NOMO-1 treated with DMSO at 0.1 percent for 48 hours (cell line): ENCODE data around the gene LENG9.
"Not testable (repeated sequence)": the region's sequence is repeated elsewhere in the genome, so short reads cannot be mapped to it uniquely, and the experiment has no call there.

ENCODE experiments used
- DNase-seq: peaks from one replicate; lab custom pipeline; 2025; ENCODE audit not compliant: unreplicated experiment; lab: John Stamatoyannopoulos, UW

Gene LENG9

DNA sequence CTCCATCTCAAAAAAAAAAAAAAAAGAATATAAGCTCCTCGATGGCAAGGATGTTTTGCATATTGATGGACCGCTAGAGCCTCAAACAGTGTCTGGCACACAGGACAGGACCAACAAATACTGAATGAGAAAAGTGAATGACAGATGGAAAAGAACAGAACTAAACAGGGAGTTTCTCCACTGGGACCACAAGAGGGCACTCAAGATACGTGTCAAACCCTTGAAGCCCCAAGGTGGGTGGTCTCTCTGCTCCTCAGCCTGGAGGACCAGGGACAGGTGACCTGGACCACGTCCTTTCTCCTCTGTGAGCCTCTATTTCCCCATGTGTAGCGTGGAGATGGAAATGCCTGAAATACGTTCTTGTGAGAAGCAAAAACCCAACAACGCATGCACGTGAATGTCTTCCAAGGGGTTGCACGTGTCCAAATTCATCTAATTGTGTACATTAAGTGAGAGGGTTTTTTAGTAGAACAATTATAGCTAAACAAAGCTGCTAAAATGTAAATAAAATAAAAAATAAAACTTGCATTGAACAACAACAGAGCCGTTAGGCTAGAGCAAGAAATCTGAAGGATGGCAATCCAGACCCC is 15.2 kb upstream of the LENG9 start:
- peak; percentile 52 for DNase-seq

DNA sequence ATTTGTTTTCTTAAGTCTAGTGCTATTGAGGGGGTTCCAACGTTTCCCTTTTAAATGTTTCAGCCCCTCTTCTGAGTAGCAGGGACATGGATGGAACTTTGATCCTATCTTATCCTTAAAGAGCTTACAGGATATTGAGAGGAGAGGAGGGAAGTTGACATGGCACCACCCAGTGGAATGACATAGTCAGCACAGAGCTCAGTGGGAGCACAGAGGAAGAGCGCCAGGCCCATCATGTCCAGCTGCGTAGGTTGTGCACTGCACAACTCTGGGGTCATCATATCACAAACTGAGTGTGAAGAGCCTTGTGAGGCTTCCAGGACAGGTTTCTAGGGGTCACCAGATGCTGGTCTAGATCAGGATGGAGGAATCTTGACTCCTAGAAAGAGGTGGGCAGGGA is 14.1 kb upstream of the LENG9 start:
- DNase-seq = no peak

DNA sequence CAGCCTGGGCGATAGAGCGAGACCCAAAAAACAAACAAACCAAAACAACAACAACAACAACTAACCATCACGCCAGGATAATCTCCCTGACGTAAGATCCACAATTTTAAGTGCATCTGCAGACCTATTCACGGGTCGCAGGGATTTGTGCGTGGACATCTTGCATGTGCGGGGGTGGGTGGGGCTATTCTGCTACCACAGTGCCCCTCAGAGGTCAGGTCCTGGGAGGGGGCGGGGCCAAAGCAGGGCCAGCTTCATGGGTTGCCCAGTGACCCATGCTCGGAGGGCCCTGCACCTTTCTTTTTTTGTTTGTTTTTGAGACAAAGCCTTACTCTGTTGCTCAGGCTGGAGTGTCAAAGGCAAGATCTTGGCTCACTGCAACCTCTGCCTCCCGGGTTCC is 12.1 kb upstream of the LENG9 start:
- no peak for DNase-seq

DNA sequence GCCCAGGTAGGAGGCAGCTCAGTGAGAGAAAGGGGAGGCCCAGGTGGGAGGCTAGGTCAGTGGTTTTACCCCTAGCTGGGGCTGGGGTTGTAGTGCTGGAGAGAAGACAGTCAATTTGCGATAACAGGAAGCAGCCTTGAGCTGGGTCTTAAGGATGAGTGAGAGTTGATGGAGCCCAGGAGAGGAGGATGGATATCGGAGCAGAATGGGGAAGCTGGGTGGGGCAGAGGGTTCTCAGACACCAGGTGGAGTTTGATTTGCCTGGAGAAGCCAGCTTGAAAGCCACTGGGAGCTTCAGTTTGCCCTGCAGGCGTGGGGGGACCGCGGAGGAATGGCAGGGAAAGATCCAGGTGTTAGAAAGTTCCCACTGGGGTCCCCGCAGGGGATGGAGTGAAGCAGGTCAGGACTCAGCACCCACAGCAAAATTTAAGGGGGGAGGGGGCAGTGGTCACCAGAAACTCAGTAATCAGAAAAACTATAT is 10.4 kb upstream of the LENG9 start:
- no peak for DNase-seq

DNA sequence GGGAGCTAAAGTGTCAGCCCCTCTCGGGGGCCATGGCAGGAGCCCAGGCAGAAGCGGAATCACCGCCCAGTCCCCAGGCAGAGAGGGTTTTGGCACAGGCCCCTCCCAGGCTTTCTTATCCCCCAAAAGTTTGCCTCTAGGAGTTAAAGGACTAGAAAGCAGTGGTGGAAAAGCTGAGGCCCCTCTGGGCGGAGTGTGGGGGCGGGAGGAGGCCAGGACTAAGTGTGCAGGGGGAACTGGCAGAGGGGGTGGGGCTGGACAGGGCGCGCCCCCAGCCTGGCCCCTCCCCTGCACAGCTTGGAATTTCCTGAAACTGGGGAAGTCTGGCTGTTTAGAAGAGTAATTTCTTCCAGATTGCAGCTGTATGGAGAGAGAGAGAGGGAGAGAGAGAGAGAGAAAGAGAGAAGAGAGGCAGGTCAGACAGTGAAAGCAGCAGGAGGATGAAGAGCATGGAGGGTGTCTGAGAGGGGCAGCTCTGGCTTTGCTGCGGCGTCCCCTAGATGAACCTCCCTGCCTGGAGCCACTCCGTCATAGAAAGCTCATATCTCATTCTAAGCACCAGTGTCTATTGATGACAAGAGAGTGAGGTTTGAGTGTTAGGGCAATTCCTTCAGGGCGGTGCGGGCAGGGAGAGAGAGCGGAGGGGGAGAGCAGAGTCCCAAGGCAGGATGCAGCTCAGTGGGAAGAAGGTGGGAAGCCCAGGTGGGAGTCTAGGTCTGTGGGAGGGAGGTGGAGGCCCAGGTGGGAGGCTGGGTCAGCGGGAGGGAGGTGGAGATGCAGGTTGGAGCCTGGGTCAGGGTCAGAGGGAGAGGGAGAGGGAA is 9.7 kb upstream of the LENG9 start, which contains the start of gene CDC42EP5:
Gene CDC42EP5, minus strand, starts transcription at position 226 of the 821 bp plus-strand sequence. CDS start 7,749 bp downstream, outside the sequence.
- peak; percentile 17 for DNase-seq

DNA sequence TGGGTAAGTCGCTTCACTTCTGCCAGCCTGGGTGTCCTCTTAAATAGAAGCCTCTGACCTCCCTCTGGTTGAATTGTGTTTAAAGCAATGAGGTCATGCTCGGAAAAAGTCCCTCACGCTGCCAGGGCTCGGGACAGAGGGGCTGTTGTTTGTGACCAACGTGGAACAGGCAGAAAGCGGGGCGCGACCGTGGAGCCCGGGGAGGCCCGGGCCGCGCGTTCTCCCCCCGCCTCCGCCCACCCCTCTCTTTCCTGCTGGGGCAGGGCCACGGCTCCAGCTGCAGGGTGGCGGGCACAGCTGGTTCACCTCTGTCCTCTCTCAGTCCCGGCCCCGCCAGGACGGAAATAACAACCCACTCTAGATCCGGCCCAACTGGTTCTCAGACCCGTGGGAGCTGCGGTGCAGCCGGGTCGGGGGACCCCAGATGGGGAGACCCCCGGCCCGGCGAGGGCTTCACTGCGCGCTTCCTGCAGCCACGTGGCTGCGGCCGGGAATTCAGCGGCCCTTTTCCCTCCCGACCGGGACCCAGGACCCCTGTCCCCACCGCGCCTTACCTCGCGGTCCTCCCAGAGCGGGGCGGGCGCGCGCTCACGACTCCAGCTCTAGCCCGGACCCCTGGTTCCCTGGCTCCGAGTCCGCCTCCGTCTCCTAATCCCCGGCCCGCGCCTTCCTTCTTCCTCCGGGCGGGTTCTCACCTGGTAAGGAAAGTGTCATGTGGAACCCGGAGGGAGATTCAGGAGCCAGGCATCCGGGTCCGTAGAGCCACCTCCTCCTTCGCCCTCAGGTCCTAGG is 7.6 kb upstream of the LENG9 start:
- DNase-seq = no peak

DNA sequence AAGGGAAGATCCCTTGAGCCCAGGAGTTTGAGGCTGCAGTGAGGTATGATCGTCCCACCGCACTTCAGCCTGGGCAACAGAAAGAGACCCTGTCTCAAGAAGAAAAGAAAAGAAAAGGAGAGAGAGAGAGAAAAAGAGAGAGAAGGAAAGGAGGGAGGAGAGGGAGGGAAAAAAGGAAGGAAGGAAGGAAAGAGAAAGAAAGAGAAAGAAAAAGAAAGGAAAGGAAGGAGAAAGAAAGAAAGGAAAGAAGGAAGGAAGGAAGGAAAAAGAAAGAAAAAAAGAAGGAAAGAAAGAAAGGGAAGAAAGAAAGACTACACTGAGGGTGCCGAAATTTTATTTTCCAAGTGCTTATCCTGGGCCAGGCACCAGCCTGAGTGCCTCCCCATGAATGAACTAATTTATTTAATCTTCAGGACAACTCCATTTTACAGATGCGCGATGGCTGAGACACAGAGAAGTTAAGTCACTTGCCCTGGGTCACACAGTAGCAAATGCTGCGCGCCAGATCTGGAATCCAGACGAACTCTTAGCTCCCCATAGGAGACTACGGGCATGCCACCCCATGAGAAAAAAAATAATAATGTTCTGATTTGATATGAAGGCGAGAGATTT is 6.8 kb upstream of the LENG9 start:
- no peak for DNase-seq

DNA sequence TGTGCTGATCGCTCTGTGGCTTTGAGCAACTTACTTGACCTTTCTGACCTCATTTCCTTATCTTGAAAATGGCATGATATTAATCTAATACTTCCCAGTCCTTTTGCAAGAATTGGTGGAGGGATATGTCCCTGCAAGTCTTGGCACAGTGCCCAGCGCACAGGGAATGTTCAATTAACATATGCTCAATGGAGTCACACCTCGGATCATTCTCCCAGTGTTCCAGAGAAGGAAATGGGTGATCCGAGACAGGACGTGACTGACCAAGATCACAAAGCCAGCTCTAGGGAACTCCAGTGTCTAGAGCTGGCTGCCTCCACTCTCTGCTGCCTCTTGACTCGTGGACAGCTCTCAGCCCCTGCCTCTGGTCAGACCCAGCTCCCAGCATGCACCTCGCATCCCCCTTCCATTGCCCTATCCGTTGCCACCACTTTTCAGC is 5.9 kb upstream of the LENG9 start:
- no peak for DNase-seq

DNA sequence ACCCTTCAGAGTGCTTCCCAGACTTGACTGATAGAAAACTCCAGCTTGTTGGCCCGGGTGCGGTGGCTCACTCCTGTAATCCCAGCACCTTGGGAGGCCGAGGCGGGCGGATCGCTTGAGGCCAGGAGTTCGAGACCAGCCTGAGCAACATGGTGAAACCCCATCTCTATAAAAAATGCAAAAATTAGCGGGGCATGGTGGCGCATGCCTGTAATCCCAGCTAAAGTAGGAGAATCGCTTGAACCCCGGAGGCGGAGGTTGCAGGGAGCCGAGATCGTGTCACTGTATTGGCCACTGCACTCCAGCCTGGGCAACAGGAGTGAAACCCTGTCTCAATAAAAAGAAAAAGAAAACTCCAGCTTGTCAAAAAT is 2.5 kb upstream of the LENG9 start:
- DNase-seq = not testable (repeated sequence)

DNA sequence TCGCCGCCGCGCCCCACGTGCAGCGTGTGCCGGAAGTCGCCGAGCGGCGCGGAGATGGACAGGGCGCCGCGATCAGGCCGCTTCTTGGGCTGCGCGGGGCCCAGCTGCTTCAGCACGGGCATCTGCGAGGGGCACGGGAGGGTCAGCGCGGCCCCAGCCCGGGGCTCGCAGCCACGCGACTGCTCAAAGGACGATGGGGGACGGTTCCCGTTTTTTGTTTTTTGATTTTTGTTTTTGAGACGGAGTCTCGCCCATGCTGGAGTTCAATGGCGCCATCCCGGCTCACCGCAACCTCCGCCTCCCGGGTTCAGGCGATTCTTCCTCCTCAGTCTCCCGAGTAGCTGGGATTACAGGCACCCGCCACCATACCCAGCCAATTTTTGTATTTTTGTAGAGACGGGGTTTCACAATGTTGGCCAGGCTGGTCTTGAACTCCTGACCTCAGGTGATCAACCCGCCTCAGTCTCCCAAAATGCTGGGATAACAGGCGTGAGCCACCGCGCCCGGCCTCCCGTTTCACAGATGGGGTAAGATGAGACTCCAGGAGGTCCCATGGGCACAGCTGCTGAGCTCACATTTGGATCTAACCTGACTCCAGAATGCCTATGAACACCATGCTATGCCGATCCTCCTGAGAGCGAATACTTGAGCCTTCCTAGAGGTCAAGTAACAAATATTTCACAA is 2.0 kb upstream of the LENG9 start:
- no peak for DNase-seq

DNA sequence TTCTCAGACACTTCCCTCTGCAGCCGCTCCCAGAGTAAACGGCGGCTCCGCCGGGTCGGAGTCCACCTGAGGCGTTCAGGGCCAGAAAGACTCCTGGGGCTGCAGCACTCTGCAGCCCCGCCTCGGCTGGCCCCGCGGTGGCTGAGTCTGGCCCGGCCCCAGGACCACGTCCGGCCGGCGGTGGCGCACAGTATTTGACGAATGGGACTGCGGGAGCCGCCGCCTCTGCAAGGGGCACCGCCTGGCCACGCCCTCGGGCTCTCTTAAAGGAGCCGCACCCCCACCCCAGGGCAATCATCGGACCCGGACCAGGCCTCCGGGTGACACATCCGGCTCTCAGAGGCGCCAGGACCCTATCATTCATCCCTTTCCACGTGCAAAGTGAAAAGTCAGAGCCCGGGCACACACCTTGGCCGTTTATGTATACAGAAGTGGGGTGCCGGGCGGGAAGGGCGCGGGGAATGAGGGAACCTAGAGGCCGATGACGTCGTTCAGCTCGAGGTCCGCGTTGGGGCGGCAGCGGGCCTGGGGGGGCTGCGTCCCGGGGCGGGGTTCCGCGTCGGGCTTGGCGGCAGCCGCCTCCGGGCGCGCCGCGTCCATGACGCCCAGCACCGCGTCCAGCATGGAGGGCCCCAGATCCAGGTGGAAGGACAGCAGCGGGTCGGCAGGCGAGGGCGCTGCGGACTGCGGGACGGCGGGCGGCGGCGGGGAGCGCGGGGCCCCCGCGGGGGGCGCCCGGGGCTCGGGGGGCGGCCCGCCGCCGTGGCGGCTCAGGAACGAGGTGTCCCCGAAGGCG is 1.2 kb upstream of the LENG9 start:
- DNase-seq = peak; percentile 93

DNA sequence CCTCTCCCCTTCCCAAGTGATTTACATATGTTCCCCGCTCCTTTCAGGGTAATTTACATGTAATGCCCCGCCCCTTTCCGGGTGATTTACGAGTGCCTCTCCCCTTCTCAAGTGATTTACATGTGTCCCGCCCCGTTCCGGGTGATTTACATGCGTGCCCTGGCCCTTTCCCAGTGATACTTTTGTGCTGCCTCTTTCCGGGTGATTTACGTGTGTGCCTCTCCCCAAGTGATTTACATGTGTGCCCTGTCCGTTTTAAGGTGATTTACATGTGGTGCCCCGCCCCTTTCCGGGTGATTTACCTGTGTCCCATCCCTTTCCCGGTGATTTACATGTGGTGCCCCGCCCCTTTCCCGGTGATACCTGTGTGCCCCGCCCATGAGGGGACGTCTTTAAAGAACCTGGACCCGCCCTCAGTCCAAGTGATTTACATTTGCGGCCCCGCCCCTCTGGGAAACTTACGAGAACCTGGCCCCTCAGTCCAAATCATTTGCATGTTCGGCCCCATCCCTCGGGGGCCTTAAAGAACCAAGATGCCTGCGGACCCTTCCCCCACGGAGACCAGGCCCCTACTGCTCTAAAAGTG is 559 bp upstream of the LENG9 start:
- DNase-seq = peak; percentile 98

DNA sequence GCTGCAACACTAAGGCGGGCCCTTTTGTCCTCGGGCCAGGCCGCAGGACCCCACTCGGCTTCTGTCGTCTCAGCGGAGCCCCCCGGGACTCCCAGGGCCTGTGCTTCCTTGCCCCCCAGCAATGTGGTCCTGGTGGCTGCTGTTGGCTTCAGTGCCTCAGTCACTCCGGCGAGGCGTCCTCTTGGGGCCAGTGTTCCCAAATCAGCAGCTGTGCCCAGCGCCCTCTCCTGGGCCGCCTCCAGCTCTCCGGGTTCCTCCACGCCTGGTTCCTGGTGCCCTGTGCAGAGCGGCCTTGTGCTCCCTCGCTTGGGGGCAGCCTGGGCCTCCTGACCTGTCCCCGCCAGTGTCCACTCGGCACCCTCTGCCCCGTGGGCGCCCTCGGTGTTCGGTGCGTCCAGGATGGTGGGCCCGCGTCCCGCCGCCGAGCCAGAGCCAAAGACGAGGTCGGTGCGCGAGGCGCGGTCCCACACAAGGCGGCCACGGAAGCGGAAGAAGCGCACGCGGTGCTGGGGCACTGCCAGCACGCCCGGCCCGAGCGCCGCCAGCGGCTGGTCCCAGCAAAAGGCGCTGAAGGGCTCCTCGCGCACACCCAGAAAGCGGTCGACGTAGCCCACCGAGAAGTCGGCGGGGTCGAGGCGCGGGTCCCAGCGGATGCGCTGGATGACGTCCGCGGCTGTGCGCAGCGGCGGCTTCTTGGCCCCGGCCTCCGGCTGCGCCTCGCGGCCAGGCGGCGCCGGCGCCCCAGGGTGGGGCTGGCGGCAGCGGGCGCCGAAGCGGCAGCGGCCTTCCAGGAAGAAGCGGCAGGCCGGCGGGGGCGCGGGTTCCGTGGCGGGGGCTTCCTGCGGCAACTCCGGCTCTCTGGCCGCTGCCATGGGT is 685 bp downstream of the LENG9 start:
- DNase-seq = peak; percentile 70

DNA sequence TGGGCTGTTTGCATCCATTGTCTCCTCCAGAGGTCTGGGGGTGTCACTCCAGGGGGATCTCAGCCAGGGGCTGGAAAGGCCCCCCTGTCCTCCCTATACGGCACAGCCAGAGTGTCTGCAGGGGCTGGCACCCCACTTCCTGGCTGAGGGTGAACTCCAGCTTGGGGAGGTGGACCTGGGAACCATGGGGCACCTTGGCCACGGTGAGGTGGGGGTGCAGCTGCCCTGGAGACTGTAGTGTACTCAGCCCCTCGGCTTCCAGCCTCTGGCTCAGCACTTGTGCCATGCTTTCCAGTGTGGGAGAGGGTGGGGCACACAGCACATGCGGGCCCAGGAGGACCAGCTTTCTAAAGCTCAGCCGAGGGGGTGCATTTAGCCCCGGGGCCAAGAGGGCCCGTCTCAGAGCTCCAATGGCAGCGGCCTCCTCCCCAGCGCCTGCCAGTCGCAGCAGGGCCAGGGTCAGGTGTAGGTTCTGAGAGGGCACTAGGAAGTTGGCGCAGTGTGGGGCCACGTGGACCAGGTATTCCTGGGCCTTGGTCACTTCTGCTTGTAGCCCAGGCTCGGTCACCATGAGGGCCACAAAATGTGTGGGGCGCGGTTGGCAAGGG is 1.4 kb downstream of the LENG9 start:
- DNase-seq = no peak

DNA sequence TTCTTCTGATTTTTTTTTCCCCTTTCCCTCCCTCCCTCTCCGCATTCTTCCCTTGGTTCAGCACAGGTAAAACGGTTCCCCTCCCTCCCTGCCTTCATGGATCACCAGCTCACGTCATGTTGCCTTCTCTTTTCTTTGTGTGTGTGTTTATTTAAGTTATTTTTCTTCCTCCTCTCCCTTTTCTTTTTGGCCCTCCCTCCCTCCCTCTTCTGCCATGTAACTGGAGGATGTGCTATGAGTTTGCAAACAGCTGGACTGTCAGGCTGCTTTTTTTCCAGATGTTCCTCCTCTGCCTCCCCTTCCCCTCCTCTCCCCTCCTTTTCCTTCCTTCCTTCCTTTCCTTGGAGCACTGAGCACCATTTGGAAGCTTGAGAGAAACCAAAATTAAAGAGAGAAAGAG is 2.0 kb downstream of the LENG9 start:
- no peak for DNase-seq

DNA sequence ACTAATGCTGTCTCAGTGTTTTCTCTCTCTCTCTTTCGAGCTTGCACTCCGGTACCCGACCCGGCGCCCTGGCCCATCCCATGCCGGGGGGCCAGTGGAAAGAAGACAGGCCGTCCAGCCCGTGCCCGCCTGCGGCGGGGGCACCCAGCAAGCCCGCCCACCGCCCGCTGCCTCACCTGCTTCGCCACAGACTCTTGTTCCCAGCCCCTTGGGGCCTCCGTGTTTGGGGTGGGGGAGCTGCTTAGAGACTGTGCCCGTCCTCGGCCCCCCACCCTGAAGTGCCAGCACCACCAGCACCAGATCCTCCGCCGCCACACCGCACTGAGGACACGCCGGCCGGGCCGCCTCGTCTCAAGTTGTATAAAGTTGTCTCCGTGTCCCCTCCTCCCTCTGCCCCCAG is 2.4 kb downstream of the LENG9 start:
- no peak for DNase-seq

DNA sequence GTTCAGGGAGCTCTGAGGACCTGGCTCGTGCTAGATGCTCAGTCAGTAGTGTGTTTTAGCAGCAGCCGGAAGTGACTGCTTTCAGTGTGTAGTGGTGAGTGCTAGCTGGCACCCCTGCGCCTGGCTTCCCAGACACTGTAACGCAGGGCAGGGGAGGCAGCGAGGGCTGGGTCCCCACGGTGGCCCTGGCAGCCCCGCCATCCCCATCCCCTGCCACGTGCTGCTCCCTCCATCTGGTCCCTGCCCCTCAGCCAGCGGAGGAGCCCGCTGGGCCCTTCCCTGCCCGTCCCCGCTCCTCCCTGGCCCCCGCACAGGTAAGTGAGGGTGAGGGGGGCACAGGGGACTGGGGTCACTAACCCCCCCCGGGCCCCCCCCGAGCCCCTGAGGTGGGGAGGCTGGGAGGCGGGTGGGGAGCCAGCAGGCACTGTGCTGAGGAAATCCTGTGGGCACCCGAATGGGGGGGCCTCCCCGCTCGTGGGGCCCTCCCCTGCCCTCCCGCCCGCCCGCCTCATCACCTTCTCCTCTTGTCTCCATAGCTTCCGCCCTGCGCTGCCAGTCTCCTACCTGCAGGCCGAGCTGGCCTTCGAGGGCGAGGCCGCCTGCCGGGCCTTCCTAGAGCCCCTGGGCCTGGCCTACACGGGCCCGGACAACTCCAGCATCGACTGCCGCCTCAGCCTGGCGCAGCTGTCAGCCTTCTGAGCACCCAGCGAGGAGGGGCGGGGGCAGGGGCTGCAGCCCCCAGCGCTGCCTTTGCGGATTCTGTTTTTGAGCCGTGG is 3.2 kb downstream of the LENG9 start:
- no peak for DNase-seq
